NCI-H2171 (cell line): Measurements from ENCODE around the gene NUP214.
"Not testable (repeated sequence)": the region's sequence is repeated elsewhere in the genome, so short reads cannot be mapped to it uniquely, and the experiment has no call there.

Experiments
- DNase-seq: peaks from one replicate; lab custom pipeline; 2025; lab: John Stamatoyannopoulos, UW

Gene NUP214

GRCh38 chr9:131194762-131195161 lies 69.4 kb downstream of the NUP214 start:
- DNase-seq: no peak

GRCh38 chr9:131197160-131197911 lies 72.0 kb downstream of the NUP214 start:
- DNase-seq: no peak

GRCh38 chr9:131198041-131198715 lies 72.8 kb downstream of the NUP214 start:
- DNase-seq: no peak

GRCh38 chr9:131201856-131202255 lies 76.5 kb downstream of the NUP214 start:
- no peak for DNase-seq

- DNase-seq: no peak
Measured at GRCh38 chr9:131203431-131204218, 78.2 kb downstream of the NUP214 start.

- no peak for DNase-seq
Measured at GRCh38 chr9:131204285-131204684, 78.9 kb downstream of the NUP214 start.

- DNase-seq: no peak
Measured at GRCh38 chr9:131206495-131206894, 81.1 kb downstream of the NUP214 start.

- DNase-seq: not testable (repeated sequence)
Measured at GRCh38 chr9:131211920-131212319, 86.5 kb downstream of the NUP214 start.

- no peak for DNase-seq
Measured at GRCh38 chr9:131214286-131214856, 89.0 kb downstream of the NUP214 start.

- no peak for DNase-seq
Measured at GRCh38 chr9:131214876-131215275, 89.5 kb downstream of the NUP214 start.

GRCh38 chr9:131216806-131217205 lies 91.4 kb downstream of the NUP214 start:
- DNase-seq: no peak

GRCh38 chr9:131217331-131218031 lies 92.1 kb downstream of the NUP214 start:
- no peak for DNase-seq

GRCh38 chr9:131218370-131218769 lies 93.0 kb downstream of the NUP214 start:
- no peak for DNase-seq

GRCh38 chr9:131220485-131220884 lies 95.1 kb downstream of the NUP214 start:
- DNase-seq: no peak

GRCh38 chr9:131222460-131222859 lies 97.1 kb downstream of the NUP214 start:
- no peak for DNase-seq

GRCh38 chr9:131226226-131226625 lies 100.8 kb downstream of the NUP214 start:
- DNase-seq: no peak

GRCh38 chr9:131227112-131227958 lies 101.9 kb downstream of the NUP214 start:
- DNase-seq: peak; percentile 60

GRCh38 chr9:131227959-131228460 lies 102.6 kb downstream of the NUP214 start:
- peak; percentile 32 for DNase-seq

- DNase-seq: no peak
Measured at GRCh38 chr9:131228988-131229387, 103.6 kb downstream of the NUP214 start.

- no peak for DNase-seq
Measured at GRCh38 chr9:131233556-131233955, 108.2 kb downstream of the NUP214 start.

GRCh38 chr9:131233995-131234394 lies 108.6 kb downstream of the NUP214 start:
- DNase-seq: no peak
